Measurements from ENCODE around the gene CACNA1F. TPM values are rescaled to one million over a fixed set of nuclear protein-coding genes. Genes with fewer than 3 reads are reported as not detected.
A peak's percentile ranks its signal among the peaks of the same experiment; 100 is the strongest.

Gene CACNA1F
- total RNA-seq, 8 experiments from 2014 or later, result 0.28 to 0.41 TPM; not detected in 6

DNA sequence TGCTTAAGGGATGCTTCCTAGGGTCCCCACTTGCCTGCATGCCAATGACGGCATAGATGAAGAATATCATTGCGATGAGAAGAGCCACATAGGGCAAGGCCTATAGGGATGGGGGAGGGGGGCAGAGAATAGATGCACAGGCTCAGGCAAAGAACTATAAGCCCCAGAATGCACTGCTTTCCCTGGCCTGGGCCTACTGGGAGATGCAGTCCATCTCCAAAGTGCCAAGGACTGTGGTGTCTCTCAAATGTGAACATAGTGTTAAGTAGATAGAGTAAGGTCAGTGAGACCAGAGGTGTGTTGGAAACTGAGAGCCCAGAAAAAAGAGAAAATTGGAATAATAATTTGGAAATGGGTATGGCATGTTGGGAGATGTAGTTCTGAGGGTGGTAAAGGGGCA lies 20.9 kb downstream of the CACNA1F start:
- 31% methylated on average over 2 of the region's 2 CpGs; no CpG with 5 or more reads in 9 of the 10 experiments for WGBS, 10 experiments
- in situ Hi-C loops (cut with MboI; ENCODE audit: low pct_unique_long_range_greater_than_20kb in 2 of 9, low sequenced_read_pairs in 9 of 9, unreplicated experiment in 9 of 9), result no loop called here
- Histone ChIP-seq H3K27ac (no peak overlapping the region), H3K4me3 (no peak overlapping the region), H3K4me1 (replicated peaks in 1 of 2) (no peaks in the 10 kb centered on the region)
- ATAC-seq (replicated peaks in 6 of 8), result no peak

DNA sequence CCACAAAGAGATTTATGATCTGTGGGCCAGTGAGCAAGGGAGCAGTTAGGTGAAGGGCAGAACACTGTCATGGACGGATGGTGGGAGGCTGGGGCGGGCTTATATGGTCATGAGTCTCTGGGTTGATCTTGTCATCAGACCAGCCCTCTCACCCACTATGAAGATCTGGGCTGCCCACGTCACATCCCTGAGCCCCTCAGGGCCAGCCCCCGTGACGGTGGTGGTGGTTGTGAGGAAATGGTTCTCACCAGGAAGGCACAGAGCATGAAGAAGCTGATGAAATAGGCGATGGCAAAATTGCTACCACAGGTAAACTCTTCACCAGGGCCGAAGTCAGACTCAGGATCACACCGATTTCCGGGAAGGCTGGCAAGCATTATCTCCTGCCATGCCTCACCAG lies 22.1 kb downstream of the CACNA1F start:
- 96% methylated on average over 3 of the region's 9 CpGs; no CpG with 5 or more reads in 9 of the 10 experiments for WGBS, 10 experiments

DNA sequence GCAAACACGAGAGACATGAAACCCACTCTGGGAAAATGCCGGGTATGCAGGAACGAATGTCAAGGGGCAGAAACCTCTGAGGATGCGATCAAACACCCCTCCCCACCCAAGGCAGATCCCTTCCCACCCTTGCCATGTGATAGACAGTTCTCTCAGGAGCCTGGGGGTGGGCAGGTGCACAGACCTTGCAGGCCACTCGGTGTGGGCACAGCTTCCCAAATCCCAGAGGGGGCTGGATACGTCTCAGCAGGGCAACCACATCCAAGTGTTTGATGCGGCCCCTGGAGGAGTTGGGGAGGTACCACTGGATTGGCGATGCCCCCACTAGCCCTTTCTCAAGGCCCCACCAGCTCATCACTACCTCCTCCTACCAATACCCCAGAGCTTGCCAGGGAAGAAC lies 22.7 kb downstream of the CACNA1F start:
- WGBS, 10 experiments, result no CpG with 5 or more reads among the region's 8 CpGs
- no peaks in the 10 kb centered on the region for H3K4me1 ChIP-seq (replicated peaks in 1 of 2)
- no peak overlapping the region for H3K27ac ChIP-seq
- no peak overlapping the region for H3K4me3 ChIP-seq
- no peak for ATAC-seq (replicated peaks in 6 of 8)
- in situ Hi-C loops (cut with MboI; ENCODE audit: low pct_unique_long_range_greater_than_20kb in 2 of 9, low sequenced_read_pairs in 9 of 9, unreplicated experiment in 9 of 9), result no loop called here

More for the DNA sequence above, 22.1 kb downstream of the CACNA1F start:
- Histone ChIP-seq H3K4me1 (replicated peaks in 1 of 2) (no peaks in the 10 kb centered on the region), H3K27ac (no peak overlapping the region), H3K4me3 (no peak overlapping the region)
- in situ Hi-C loops (cut with MboI; ENCODE audit: low pct_unique_long_range_greater_than_20kb in 2 of 9, low sequenced_read_pairs in 9 of 9, unreplicated experiment in 9 of 9), result no loop called here
- no peak for ATAC-seq (replicated peaks in 6 of 8)

- no peak overlapping the region for H3K4me3 ChIP-seq
- H3K27ac ChIP-seq, result no peak overlapping the region
- peak in 2 of 8 experiments; percentile 28 to 48 for ATAC-seq (replicated peaks in 6 of 8)
- 82% methylated on average over 13 of the region's 28 CpGs; no CpG with 5 or more reads in 9 of the 10 experiments for WGBS, 10 experiments
- in situ Hi-C loops (cut with MboI; ENCODE audit: low pct_unique_long_range_greater_than_20kb in 2 of 9, low sequenced_read_pairs in 9 of 9, unreplicated experiment in 9 of 9), result no loop called here
- no peaks in the 10 kb centered on the region for H3K4me1 ChIP-seq (replicated peaks in 1 of 2)
These were observed 23.5 kb downstream of the CACNA1F start for GRCh38 chrX:49209434-49210251.

GRCh38 chrX:49208399-49208798 lies 24.7 kb downstream of the CACNA1F start:
- 0% methylated on average over 3 of the region's 5 CpGs; no CpG with 5 or more reads in 9 of the 10 experiments for WGBS, 10 experiments
- in situ Hi-C loops (cut with MboI; ENCODE audit: low pct_unique_long_range_greater_than_20kb in 2 of 9, low sequenced_read_pairs in 9 of 9, unreplicated experiment in 9 of 9), result no loop called here
- ATAC-seq (replicated peaks in 6 of 8), result no peak
- H3K27ac ChIP-seq, result no peak overlapping the region
- H3K4me1 ChIP-seq (replicated peaks in 1 of 2), result no peaks in the 10 kb centered on the region
- H3K4me3 ChIP-seq, result no peak overlapping the region

DNA sequence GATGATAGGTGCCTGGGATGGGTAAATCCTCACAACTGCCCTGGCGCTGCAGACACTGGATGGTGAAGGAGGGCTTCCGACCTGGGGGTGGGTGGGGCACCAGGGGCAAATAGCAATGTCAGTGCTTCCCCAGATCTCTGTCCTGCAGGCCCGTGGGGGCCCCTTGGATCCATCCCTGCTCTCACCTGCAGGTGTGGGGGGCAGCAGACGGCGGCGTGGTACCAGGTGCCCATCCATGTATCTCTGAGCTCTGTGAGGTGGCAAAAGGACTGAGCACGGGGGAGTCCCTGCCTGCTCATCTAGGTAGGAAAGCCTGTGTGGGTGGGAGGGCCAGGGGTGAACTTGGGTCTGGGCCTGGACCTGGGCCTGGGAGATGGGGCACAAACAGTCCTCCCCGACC lies 26.6 kb downstream of the CACNA1F start:
- ATAC-seq (replicated peaks in 6 of 8), result no peak
- H3K4me3 ChIP-seq, result no peak overlapping the region
- no peaks in the 10 kb centered on the region for H3K4me1 ChIP-seq (replicated peaks in 1 of 2)
- WGBS, 10 experiments, result no CpG with 5 or more reads among the region's 8 CpGs
- in situ Hi-C loops (cut with MboI; ENCODE audit: low pct_unique_long_range_greater_than_20kb in 2 of 9, low sequenced_read_pairs in 9 of 9, unreplicated experiment in 9 of 9), result no loop called here
- no peak overlapping the region for H3K27ac ChIP-seq

GRCh38 chrX:49205443-49205842 lies 27.7 kb downstream of the CACNA1F start:
- Histone ChIP-seq H3K4me3 (no peak overlapping the region), H3K27ac (no peak overlapping the region), H3K4me1 (replicated peaks in 1 of 2) (peaks cover 4% of the 10 kb centered on the region in 2 donors)
- no peak for ATAC-seq (replicated peaks in 6 of 8)
- in situ Hi-C loops (cut with MboI; ENCODE audit: low pct_unique_long_range_greater_than_20kb in 2 of 9, low sequenced_read_pairs in 9 of 9, unreplicated experiment in 9 of 9), result no loop called here
- 55 to 100% methylated on average over 3 to 10 of the region's 13 CpGs; no CpG with 5 or more reads in 8 of the 10 experiments for WGBS, 10 experiments

DNA sequence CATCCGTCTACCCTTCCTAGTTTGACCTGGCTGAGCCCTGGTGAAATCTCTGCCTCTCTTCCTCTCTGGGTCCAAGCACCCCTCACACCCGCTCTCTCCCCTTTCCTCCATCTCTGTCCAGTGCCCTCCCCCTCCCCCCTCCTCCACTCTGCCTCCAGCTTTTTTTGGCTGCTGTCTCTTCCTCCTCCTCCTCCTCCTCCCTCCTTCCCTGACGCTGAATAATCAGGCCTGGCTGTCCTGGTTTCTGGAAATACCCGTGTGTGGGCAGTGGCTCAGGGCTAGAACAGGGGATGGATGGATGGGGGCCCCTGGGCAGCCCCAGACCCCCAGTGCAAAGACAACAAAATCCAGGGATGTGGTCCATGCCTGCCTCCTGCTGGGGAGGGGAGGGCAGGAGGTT lies 28.4 kb downstream of the CACNA1F start:
- Histone ChIP-seq H3K4me1 (replicated peaks in 1 of 2) (peaks cover 4 to 5% of the 10 kb centered on the region in 2 donors), H3K4me3 (no peak overlapping the region), H3K27ac (no peak overlapping the region)
- in situ Hi-C loops (cut with MboI; ENCODE audit: low pct_unique_long_range_greater_than_20kb in 2 of 9, low sequenced_read_pairs in 9 of 9, unreplicated experiment in 9 of 9), result no loop called here
- WGBS, 10 experiments, result no CpG with 5 or more reads among the region's 4 CpGs
- no peak for ATAC-seq (replicated peaks in 6 of 8)

DNA sequence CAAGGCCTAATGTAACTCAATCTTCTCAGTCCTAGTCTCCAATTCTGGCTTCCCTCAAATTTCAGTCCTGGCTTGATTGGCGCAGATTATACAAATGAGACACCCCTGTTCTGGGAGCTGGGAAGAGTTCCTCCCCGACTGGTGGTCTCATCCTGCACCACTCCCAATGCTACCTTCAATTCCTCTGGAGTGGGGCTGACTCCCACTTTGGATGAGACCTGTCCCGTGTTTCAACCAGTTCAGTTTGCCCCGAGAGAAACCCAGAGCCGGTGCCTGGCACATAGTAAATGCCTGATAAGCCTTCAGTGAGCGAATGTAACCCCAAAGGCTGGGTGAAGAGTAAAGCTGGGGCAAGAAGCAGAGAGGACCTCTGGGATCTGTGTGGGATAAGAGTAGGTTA lies 29.1 kb downstream of the CACNA1F start:
- ATAC-seq (replicated peaks in 6 of 8), result no peak
- H3K4me1 ChIP-seq (replicated peaks in 1 of 2), result peaks cover 4 to 5% of the 10 kb centered on the region in 2 donors
- no peak overlapping the region for H3K4me3 ChIP-seq
- no peak overlapping the region for H3K27ac ChIP-seq
- WGBS, 10 experiments, result 68% methylated on average over 6 of the region's 6 CpGs; no CpG with 5 or more reads in 9 of the 10 experiments
- in situ Hi-C loops (cut with MboI; ENCODE audit: low pct_unique_long_range_greater_than_20kb in 2 of 9, low sequenced_read_pairs in 9 of 9, unreplicated experiment in 9 of 9), result no loop called here

DNA sequence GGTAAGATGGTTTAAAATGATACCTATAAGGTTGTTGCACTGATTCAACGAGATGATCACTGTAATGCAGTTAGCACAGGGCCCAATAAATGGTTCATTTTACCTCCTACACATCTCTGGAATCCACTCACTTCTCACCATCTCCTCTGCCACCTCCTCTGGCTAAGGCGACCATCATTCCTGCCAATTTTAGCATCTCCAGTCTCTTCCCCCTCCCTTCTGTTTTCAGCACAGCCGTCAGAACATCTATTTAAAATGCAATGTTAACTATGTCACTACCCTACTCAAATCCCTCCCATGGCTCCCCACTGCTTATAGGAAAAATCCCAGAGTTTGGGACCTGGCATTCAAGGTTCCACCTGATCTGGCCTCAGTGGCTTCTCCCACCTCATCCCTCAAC lies 29.6 kb downstream of the CACNA1F start:
- Histone ChIP-seq H3K4me3 (no peak overlapping the region), H3K4me1 (replicated peaks in 1 of 2) (peaks cover 4 to 5% of the 10 kb centered on the region in 2 donors), H3K27ac (no peak overlapping the region)
- in situ Hi-C loops (cut with MboI; ENCODE audit: low pct_unique_long_range_greater_than_20kb in 2 of 9, low sequenced_read_pairs in 9 of 9, unreplicated experiment in 9 of 9), result no loop called here
- no peak for ATAC-seq (replicated peaks in 6 of 8)
- WGBS, 10 experiments, result 15 to 100% (median 20%) methylated on average over 1 to 3 of the region's 3 CpGs; no CpG with 5 or more reads in 7 of the 10 experiments

GRCh38 chrX:49202022-49202421 lies 31.1 kb downstream of the CACNA1F start:
- in situ Hi-C loops (cut with MboI; ENCODE audit: low pct_unique_long_range_greater_than_20kb in 2 of 9, low sequenced_read_pairs in 9 of 9, unreplicated experiment in 9 of 9), result no loop called here
- ATAC-seq (replicated peaks in 6 of 8), result no peak
- Histone ChIP-seq H3K4me1 (replicated peaks in 1 of 2) (peaks cover 4 to 5% of the 10 kb centered on the region in 2 donors), H3K4me3 (no peak overlapping the region), H3K27ac (no peak overlapping the region)
- 58 to 100% (median 84%) methylated on average over 1 to 2 of the region's 2 CpGs; no CpG with 5 or more reads in 5 of the 10 experiments for WGBS, 10 experiments

- ATAC-seq (replicated peaks in 6 of 8), result peak; percentile 92 to 100 (median 94)
- in situ Hi-C loops (cut with MboI; ENCODE audit: low pct_unique_long_range_greater_than_20kb in 2 of 9, low sequenced_read_pairs in 9 of 9, unreplicated experiment in 9 of 9), result no loop called here
- peak within 1 kb of the TSS; percentile 76 to 86 for H3K27ac ChIP-seq
- WGBS, 10 experiments, result 0 to 37% (median 16%) methylated on average over 1 to 4 of the region's 61 CpGs; no CpG with 5 or more reads in 5 of the 10 experiments
- peak within 1 kb of the TSS; percentile 55 to 79 (median 72) for H3K4me3 ChIP-seq
- peaks cover 4 to 5% of the 10 kb centered on the region in 2 donors for H3K4me1 ChIP-seq (replicated peaks in 1 of 2)
These were observed 33.0 kb downstream of the CACNA1F start, which contains the start of gene SYP for GRCh38 chrX:49199906-49200771. TSS of gene SYP (minus strand) at chrX:49200193. CDS start at chrX:49200186, 7 bp downstream.

- Histone ChIP-seq H3K4me3 (peak overlapping the region; percentile 55 to 79 (median 72)), H3K27ac (peak overlapping the region; percentile 75 to 86), H3K4me1 (replicated peaks in 1 of 2) (peaks cover 4 to 5% of the 10 kb centered on the region in 2 donors)
- no CpG with 5 or more reads among the region's 11 CpGs for WGBS, 10 experiments
- no peak for ATAC-seq (replicated peaks in 6 of 8)
- in situ Hi-C loops (cut with MboI; ENCODE audit: low pct_unique_long_range_greater_than_20kb in 2 of 9, low sequenced_read_pairs in 9 of 9, unreplicated experiment in 9 of 9), result no loop called here
These were observed 33.9 kb downstream of the CACNA1F start for GRCh38 chrX:49199315-49199595.

Measured in motor neuron (in vitro differentiated cells).